Measurements from ENCODE around the gene CREB3L1.
A peak's percentile ranks its signal among the peaks of the same experiment; 100 is the strongest.

Gene CREB3L1

GRCh38 chr11:46309814-46310259 is 32.4 kb downstream of the CREB3L1 start:
- H4K20me1 ChIP-seq (ENCODE audit: control insufficient read depth, insufficient read depth, low read depth, low read length), result no peaks in the 10 kb centered on the region
- no peaks in the 10 kb centered on the region for H3K9me2 ChIP-seq (replicated peaks; ENCODE audit: control insufficient read depth, low read length)
- no peaks in the 10 kb centered on the region for H3K36me3 ChIP-seq (ENCODE audit: control insufficient read depth, low read length)
- no peaks in the 10 kb centered on the region for H3K79me2 ChIP-seq (ENCODE audit: control insufficient read depth, low read length)
- no peak overlapping the region for H3K27ac ChIP-seq (ENCODE audit: low read depth, low read length)
- TF ChIP-seq EZH2phosphoT487 (IDR thresholded peaks at IDR 0.05; ENCODE audit: borderline replicate concordance, low read length) (no peak), CTCF (IDR thresholded peaks at IDR 0.05; ENCODE audit: low read depth, low read length, poor library complexity, severe bottlenecking) (no peak)
- H3K4me3 ChIP-seq (ENCODE audit: low read length), result no peak overlapping the region
- H3K27me3 ChIP-seq (ENCODE audit: control insufficient read depth, low read length), result no peaks in the 10 kb centered on the region
- peaks cover under 1% of the 10 kb centered on the region; the same call in 1 of the 2 replicates for H3K4me1 ChIP-seq (ENCODE audit: control insufficient read depth, low read length)
- H3K9me3 ChIP-seq (ENCODE audit: control insufficient read depth, insufficient read depth, low read length), result no peaks in the 10 kb centered on the region
- no peak overlapping the region for H3K4me2 ChIP-seq (ENCODE audit: low read length)
- no peaks in the 10 kb centered on the region for H3F3A ChIP-seq (ENCODE audit: control insufficient read depth, insufficient read depth)

DNA sequence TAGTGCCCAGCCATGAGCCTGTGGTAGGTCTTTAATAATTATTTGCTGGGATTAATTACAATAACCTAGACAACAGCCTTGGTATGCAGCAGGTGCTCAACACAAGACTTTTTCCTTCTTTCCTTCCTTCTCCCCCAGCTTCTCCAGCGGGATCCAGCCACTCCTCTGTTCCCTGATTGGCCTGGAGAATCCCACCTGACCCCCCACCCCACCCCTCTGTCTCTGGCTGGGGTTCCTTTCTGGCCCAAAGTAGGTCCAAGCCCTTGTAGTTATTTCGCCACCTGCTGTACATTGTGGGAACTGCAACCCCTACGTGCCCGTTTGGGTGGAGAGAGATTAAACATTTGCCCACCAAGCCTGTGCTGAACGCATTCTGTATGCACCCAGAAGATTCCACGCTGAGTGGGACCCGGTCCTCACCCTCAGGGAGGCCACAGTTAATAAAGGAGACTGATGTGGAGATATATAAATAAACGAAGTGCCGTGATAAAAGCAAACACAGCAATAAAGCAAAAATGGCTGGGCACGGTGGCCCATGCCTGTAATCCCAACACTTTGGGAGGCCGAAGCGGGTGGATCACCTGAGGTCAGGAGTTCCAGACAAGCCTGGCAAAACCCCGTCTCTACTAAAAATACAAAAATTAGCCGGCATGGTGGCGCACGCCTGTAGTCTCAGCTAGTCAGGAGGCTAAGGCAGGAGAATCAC is 37.7 kb downstream of the CREB3L1 start:
- H3K27ac ChIP-seq (ENCODE audit: low read depth, low read length), result no peak overlapping the region
- TF ChIP-seq EZH2phosphoT487 (IDR thresholded peaks at IDR 0.05; ENCODE audit: borderline replicate concordance, low read length) (no peak), CTCF (IDR thresholded peaks at IDR 0.05; ENCODE audit: low read depth, low read length, poor library complexity, severe bottlenecking) (peak; percentile 95)
- no peaks in the 10 kb centered on the region for H3K9me3 ChIP-seq (ENCODE audit: control insufficient read depth, insufficient read depth, low read length)
- H3K36me3 ChIP-seq (ENCODE audit: control insufficient read depth, low read length), result no peaks in the 10 kb centered on the region
- no peaks in the 10 kb centered on the region for H3K79me2 ChIP-seq (ENCODE audit: control insufficient read depth, low read length)
- no peak overlapping the region for H3K4me3 ChIP-seq (ENCODE audit: low read length)
- peak overlapping the region; percentile 34 for H3K4me2 ChIP-seq (ENCODE audit: low read length)
- H3F3A ChIP-seq (ENCODE audit: control insufficient read depth, insufficient read depth), result peaks cover 6% of the 10 kb centered on the region
- peaks cover 23% of the 10 kb centered on the region for H3K4me1 ChIP-seq (ENCODE audit: control insufficient read depth, low read length)
- no peaks in the 10 kb centered on the region for H4K20me1 ChIP-seq (ENCODE audit: control insufficient read depth, insufficient read depth, low read depth, low read length)
- no peaks in the 10 kb centered on the region for H3K27me3 ChIP-seq (ENCODE audit: control insufficient read depth, low read length)
- no peaks in the 10 kb centered on the region for H3K9me2 ChIP-seq (replicated peaks; ENCODE audit: control insufficient read depth, low read length)

GRCh38 chr11:46315783-46316563 is 38.5 kb downstream of the CREB3L1 start:
- no peak overlapping the region for H3K4me3 ChIP-seq (ENCODE audit: low read length)
- no peaks in the 10 kb centered on the region for H3K9me3 ChIP-seq (ENCODE audit: control insufficient read depth, insufficient read depth, low read length)
- no peaks in the 10 kb centered on the region for H4K20me1 ChIP-seq (ENCODE audit: control insufficient read depth, insufficient read depth, low read depth, low read length)
- H3K36me3 ChIP-seq (ENCODE audit: control insufficient read depth, low read length), result no peaks in the 10 kb centered on the region
- H3K9me2 ChIP-seq (replicated peaks; ENCODE audit: control insufficient read depth, low read length), result no peaks in the 10 kb centered on the region
- H3K79me2 ChIP-seq (ENCODE audit: control insufficient read depth, low read length), result no peaks in the 10 kb centered on the region
- no peaks in the 10 kb centered on the region for H3K27me3 ChIP-seq (ENCODE audit: control insufficient read depth, low read length)
- peaks cover 23% of the 10 kb centered on the region for H3K4me1 ChIP-seq (ENCODE audit: control insufficient read depth, low read length)
- H3K27ac ChIP-seq (ENCODE audit: low read depth, low read length), result no peak overlapping the region
- no peak overlapping the region for H3K4me2 ChIP-seq (ENCODE audit: low read length)
- peaks cover 6% of the 10 kb centered on the region for H3F3A ChIP-seq (ENCODE audit: control insufficient read depth, insufficient read depth)
- TF ChIP-seq EZH2phosphoT487 (IDR thresholded peaks at IDR 0.05; ENCODE audit: borderline replicate concordance, low read length) (no peak), CTCF (IDR thresholded peaks at IDR 0.05; ENCODE audit: low read depth, low read length, poor library complexity, severe bottlenecking) (no peak)

All from DOHH2 (cell line).